Kidney (tissue), 14 donors: Measurements from ENCODE around the gene NTSR1. TPM values are rescaled to one million over a fixed set of nuclear protein-coding genes. Genes with fewer than 3 reads are reported as not detected.

ENCODE experiments used
- DNase-seq, 5 donors: peaks; one replicate each; pipeline ENCODE4 v3.0.0-alpha.2; 2013 to 2020
- FAIRE-seq: peaks from 2 replicates; lab custom pipeline; 2012; peaks lifted over from hg19 to GRCh38; lab: Jason Lieb, UNC
- H3K27ac ChIP-seq, 2 donors: one replicate each; pipeline ENCODE4 v1.7.0; 2013; ENCODE audit warnings: low read depth in 2 of 2, low read length in 2 of 2, inconsistent platforms in 1 of 2
- H3K27me3 ChIP-seq: one replicate; pipeline ENCODE4 v1.7.1; 2013; ENCODE audit warnings: low read length, inconsistent platforms; ENCODE audit not compliant: control insufficient read depth, insufficient read depth
- H3K36me3 ChIP-seq, 3 donors: one replicate each; pipeline versions ENCODE4 v1.7.0 to v1.7.1; 2013; ENCODE audit warnings: low read length in 3 of 3, control low read depth in 1 of 3, inconsistent platforms in 1 of 3; ENCODE audit not compliant: insufficient read depth in 3 of 3, control insufficient read depth in 2 of 3
- H3K4me1 ChIP-seq, 3 donors: one replicate each; pipeline versions ENCODE4 v1.7.0 to v1.7.1; 2013; ENCODE audit warnings: low read length in 3 of 3, inconsistent platforms in 1 of 3, low read depth in 1 of 3; ENCODE audit not compliant: control insufficient read depth in 2 of 3, insufficient read depth in 2 of 3
- H3K4me3 ChIP-seq, 3 donors: one replicate each; pipeline versions ENCODE4 v1.7.0 to v1.8.1; 2013; ENCODE audit warnings: low read length in 3 of 3, control low read depth in 1 of 3, inconsistent platforms in 1 of 3
- H3K9ac ChIP-seq, 3 donors: one replicate each; pipeline versions ENCODE4 v1.7.0 to v1.7.1; 2013; ENCODE audit warnings: low read length in 3 of 3, control low read depth in 1 of 3, inconsistent platforms in 1 of 3
- H3K9me3 ChIP-seq, 3 donors: one replicate each; pipeline versions ENCODE4 v1.7.0 to v1.7.1; 2013; ENCODE audit warnings: low read length in 3 of 3, control low read depth in 1 of 3, inconsistent platforms in 1 of 3; ENCODE audit not compliant: control insufficient read depth in 2 of 3, insufficient read depth in 1 of 3
- CTCF ChIP-seq: IDR thresholded peaks from 3 replicates; pipeline ENCODE4 v1.5.1; 2012; ENCODE audit warnings: mild to moderate bottlenecking, moderate library complexity, borderline replicate concordance; ENCODE audit not compliant: insufficient read depth; ENCODE audit errors: extremely low read depth
- intact Hi-C: fragments of 100-400 bp; cut with DNase I; formaldehyde crosslinking; loops from one replicate; pipeline ENCODE4 v1.11.1; 2022
- polyA plus RNA-seq: library from polyadenylated mRNA; stranded (reverse); fragments of 350-450 nt; fragmentation: Illumina TruSeq; extraction: RNeasy Lipid Tissue Mini Kit (QIAGEN cat#74804); gene quantifications from one replicate; pipeline ENCODE4 v1.2.3, GENCODE V29; 2014; ENCODE audit warnings: low read depth, low replicate concordance; ENCODE audit not compliant: insufficient read depth
- total RNA-seq: library from RNA; stranded (reverse); fragmentation: NEBNext Ultra II Directional; extraction: Animal tissue kit (Norgen Biotek cat#: 25700); gene quantifications from one replicate; pipeline ENCODE4 v1.2.1, GENCODE V29; 2021
- donor health status: control.
- donor health status: control.
- donor health status: control.
- donor health status: control.
- donor health status: control.
- donor health status: DM: yes; HTN: yes; CAD: no.
- donor health status: Normal renal cell carcinoma (clear cell type).

Gene NTSR1
- total and polyA plus RNA-seq, 2 donors from 2014 or later: 0.09 TPM; not detected in 1

GRCh38 chr20:62705627-62706026 is 3.0 kb upstream of the NTSR1 start:
- Histone ChIP-seq H3K9me3 (no peaks in the 10 kb centered on the region), H3K4me3 (no peak overlapping the region), H3K36me3 (no peaks in the 10 kb centered on the region), H3K27me3 (peaks cover 10% of the 10 kb centered on the region), H3K9ac (no peak overlapping the region), H3K4me1 (peaks cover 0 to 4% (median 0%) of the 10 kb centered on the region in 3 donors), H3K27ac (no peak overlapping the region)
- no peak for DNase-seq
- no peak for FAIRE-seq
- intact Hi-C loops: no loop called here
- TF ChIP-seq CTCF: no peak

GRCh38 chr20:62706344-62706743 is 2.3 kb upstream of the NTSR1 start:
- TF ChIP-seq CTCF: no peak
- Histone ChIP-seq H3K4me1 (peaks cover 0 to 4% (median 0%) of the 10 kb centered on the region in 3 donors), H3K27ac (no peak overlapping the region), H3K27me3 (peaks cover 10% of the 10 kb centered on the region), H3K4me3 (no peak overlapping the region), H3K9ac (no peak overlapping the region), H3K9me3 (no peaks in the 10 kb centered on the region), H3K36me3 (no peaks in the 10 kb centered on the region)
- DNase-seq (no peak), FAIRE-seq (no peak)
- intact Hi-C loops: no loop called here

GRCh38 chr20:62706857-62707256 is 1.8 kb upstream of the NTSR1 start:
- Histone ChIP-seq H3K36me3 (no peaks in the 10 kb centered on the region), H3K9me3 (no peaks in the 10 kb centered on the region), H3K9ac (no peak overlapping the region), H3K27ac (no peak overlapping the region), H3K27me3 (peaks cover 10% of the 10 kb centered on the region), H3K4me3 (no peak overlapping the region), H3K4me1 (peaks cover 0 to 4% (median 0%) of the 10 kb centered on the region in 3 donors)
- TF ChIP-seq CTCF: no peak
- intact Hi-C loops: no loop called here
- FAIRE-seq (no peak), DNase-seq (no peak)

GRCh38 chr20:62707276-62707920 is 1.2 kb upstream of the NTSR1 start:
- Histone ChIP-seq H3K36me3 (no peaks in the 10 kb centered on the region), H3K27ac (no peak overlapping the region), H3K4me3 (no peak overlapping the region), H3K9me3 (no peaks in the 10 kb centered on the region), H3K9ac (no peak overlapping the region), H3K27me3 (peaks cover 10% of the 10 kb centered on the region), H3K4me1 (peaks cover 0 to 4% (median 0%) of the 10 kb centered on the region in 3 donors)
- intact Hi-C loops: no loop called here
- no peak for TF ChIP-seq CTCF
- DNase-seq (peak in 4 of 5 donors; percentile 62 to 73 (median 64)), FAIRE-seq (no peak)
